H1 (cell line): Measurements from ENCODE around the gene LTF. TPM values are rescaled to one million over a fixed set of nuclear protein-coding genes. Genes with fewer than 3 reads are reported as not detected.
"Not testable (repeated sequence)": the region's sequence is repeated elsewhere in the genome, so short reads cannot be mapped to it uniquely, and the experiment has no call there.

Source experiments
- CTCF ChIA-PET: fragments of 300-600 bp; sonication (Branson Sonifier 250); formaldehyde crosslinking; loops from one replicate; lab custom pipeline; 2021; ENCODE audit not compliant: partially characterized antibody; lab: Charles Lee
- POLR2A ChIA-PET: fragments of 300-600 bp; sonication (Branson Sonifier 250); formaldehyde crosslinking; loops from one replicate; lab custom pipeline; 2021; ENCODE audit warnings: inconsistent platforms; ENCODE audit not compliant: partially characterized antibody; lab: Charles Lee
- DNase-seq, 2 experiments: peaks; one replicate each; pipeline versions ENCODE4 v3.0.0 to v3.0.0-alpha.2; 2010 to 2022; ENCODE audit warnings: low spot score in 2 of 2, low read depth in 1 of 2, mixed read lengths in 1 of 2
- FAIRE-seq: peaks from 2 replicates; lab custom pipeline; 2011; peaks lifted over from hg19 to GRCh38; lab: Jason Lieb, UNC
- H2AFZ ChIP-seq: 2 replicates; pipeline ENCODE4 v1.8.1; 2012; ENCODE audit warnings: low read length, inconsistent platforms
- H2AK5ac ChIP-seq: 2 replicates; pipeline ENCODE4 v1.6.1; 2013; ENCODE audit warnings: low read depth, low read length
- H2BK120ac ChIP-seq: replicated peaks from 2 replicates; pipeline ENCODE3; 2013; ENCODE audit warnings: low read depth, low read length, inconsistent platforms
- H2BK12ac ChIP-seq: 2 replicates; pipeline ENCODE4 v1.6.1; 2013; ENCODE audit warnings: low read depth, low read length
- H2BK15ac ChIP-seq: 2 replicates; pipeline ENCODE4 v1.6.1; 2013; ENCODE audit warnings: low read length
- H2BK20ac ChIP-seq: 2 replicates; pipeline ENCODE4 v1.6.1; 2013; ENCODE audit warnings: low read length
- H2BK5ac ChIP-seq: 2 replicates; pipeline ENCODE4 v1.6.1; 2013; ENCODE audit warnings: low read depth, low read length
- H3K14ac ChIP-seq: 2 replicates; pipeline ENCODE4 v1.6.1; 2013; ENCODE audit warnings: inconsistent platforms; ENCODE audit not compliant: insufficient read length
- H3K18ac ChIP-seq: 2 replicates; pipeline ENCODE4 v1.6.1; 2013; ENCODE audit warnings: low read length; ENCODE audit errors: extremely low read depth
- H3K23ac ChIP-seq: 2 replicates; pipeline ENCODE4 v1.6.1; 2013; ENCODE audit warnings: inconsistent platforms; ENCODE audit not compliant: insufficient read length
- H3K23me2 ChIP-seq: 2 replicates; pipeline ENCODE4 v1.6.1; 2013; ENCODE audit warnings: low read depth, low read length
- H3K27ac ChIP-seq: 2 replicates; pipeline ENCODE4 v1.6.1; 2011; ENCODE audit warnings: low read depth, low read length, inconsistent platforms
- H3K27me3 ChIP-seq, 4 experiments: replicated peaks in 1 of 4; 1 replicate in 1 of 4; 2 replicates in 3 of 4; pipeline versions ENCODE4 v1.6.1 to v1.8.1; 2011 to 2013; ENCODE audit warnings: low read length in 3 of 4, mild to moderate bottlenecking in 3 of 4, inconsistent platforms in 2 of 4, mixed read lengths in 2 of 4, moderate library complexity in 1 of 4; ENCODE audit not compliant: control insufficient read depth in 3 of 4, insufficient read depth in 3 of 4; ENCODE audit errors: extremely low read depth in 1 of 4
- H3K36me3 ChIP-seq, 4 experiments: 2 replicates each; pipeline versions ENCODE4 v1.6.1 to v1.8.1; 2011 to 2013; ENCODE audit warnings: mild to moderate bottlenecking in 4 of 4, low read length in 3 of 4, moderate library complexity in 2 of 4, control low read depth in 1 of 4, inconsistent platforms in 1 of 4; ENCODE audit not compliant: insufficient read depth in 4 of 4, control insufficient read depth in 2 of 4
- H3K4ac ChIP-seq: replicated peaks from 2 replicates; pipeline ENCODE3; 2013; ENCODE audit warnings: low read length, low read depth, mixed read lengths, inconsistent platforms; ENCODE audit not compliant: insufficient read length
- H3K4me1 ChIP-seq, 4 experiments: replicated peaks in 1 of 4; 1 replicate in 1 of 4; 2 replicates in 3 of 4; pipeline versions ENCODE4 v1.6.1 to v1.8.1; 2011 to 2013; ENCODE audit warnings: low read length in 3 of 4, inconsistent platforms in 2 of 4, mixed read lengths in 1 of 4; ENCODE audit not compliant: insufficient read depth in 4 of 4, control insufficient read depth in 3 of 4
- H3K4me2 ChIP-seq, 2 experiments: 2 replicates each; pipeline versions ENCODE4 v1.6.1 to v1.8.1; 2011 to 2013; ENCODE audit warnings: low read depth in 2 of 2, low read length in 2 of 2, control low read depth in 1 of 2, inconsistent platforms in 1 of 2, mild to moderate bottlenecking in 1 of 2; ENCODE audit not compliant: insufficient read depth in 1 of 2
- H3K4me3 ChIP-seq, 4 experiments: fragments of 200-600, 300-600 bp in 1 of 4; sonication (generic), shearing (Covaris generic), sonication (Bioruptor Twin) in 1 of 4; 2 replicates each; pipeline versions ENCODE4 v1.5.1 to v1.8.1; 2011 to 2016; ENCODE audit warnings: low read length in 4 of 4, low read depth in 3 of 4, control low read depth in 2 of 4, inconsistent platforms in 2 of 4, mild to moderate bottlenecking in 2 of 4, mixed read lengths in 1 of 4, moderate library complexity in 1 of 4; ENCODE audit not compliant: insufficient read depth in 2 of 4; ENCODE audit errors: extremely low read depth in 1 of 4
- H3K56ac ChIP-seq: replicated peaks from 2 replicates; pipeline ENCODE3; 2013; ENCODE audit warnings: low read depth, mild to moderate bottlenecking, mixed read lengths, low read length, inconsistent platforms; ENCODE audit not compliant: insufficient read length
- H3K79me1 ChIP-seq: 2 replicates; pipeline ENCODE4 v1.6.1; 2013; ENCODE audit warnings: low read depth, low read length, control low read depth
- H3K79me2 ChIP-seq, 2 experiments: 2 replicates each; pipeline versions ENCODE4 v1.6.1 to v1.8.1; 2012 to 2013; ENCODE audit warnings: low read length in 2 of 2, mild to moderate bottlenecking in 2 of 2, inconsistent platforms in 1 of 2; ENCODE audit not compliant: insufficient read depth in 2 of 2, control insufficient read depth in 1 of 2
- H3K9ac ChIP-seq, 4 experiments: replicated peaks in 1 of 4; 1 replicate in 1 of 4; 2 replicates in 3 of 4; pipeline versions ENCODE4 v1.6.1 to v1.8.1; 2011 to 2013; ENCODE audit warnings: low read depth in 3 of 4, low read length in 3 of 4, control low read depth in 2 of 4, mild to moderate bottlenecking in 2 of 4, moderate library complexity in 2 of 4, inconsistent platforms in 1 of 4; ENCODE audit errors: extremely low read depth in 1 of 4
- H3K9me3 ChIP-seq, 2 experiments: 2 replicates each; pipeline versions ENCODE4 v1.6.1 to v1.8.1; 2012 to 2013; ENCODE audit warnings: mild to moderate bottlenecking in 2 of 2, moderate library complexity in 2 of 2, control low read depth in 1 of 2, inconsistent platforms in 1 of 2, low read depth in 1 of 2, low read length in 1 of 2, mixed read lengths in 1 of 2; ENCODE audit not compliant: insufficient read depth in 2 of 2
- H4K20me1 ChIP-seq, 2 experiments: replicated peaks in 1 of 2; 2 replicates each; pipeline versions ENCODE3 to v1.8.1; 2011 to 2013; ENCODE audit warnings: inconsistent platforms in 2 of 2, low read length in 2 of 2, mild to moderate bottlenecking in 1 of 2; ENCODE audit not compliant: insufficient read depth in 2 of 2, control insufficient read depth in 1 of 2
- H4K5ac ChIP-seq: 2 replicates; pipeline ENCODE4 v1.6.1; 2013; ENCODE audit warnings: low read length, low read depth, mixed read lengths, inconsistent platforms; ENCODE audit not compliant: insufficient read length
- H4K8ac ChIP-seq: 2 replicates; pipeline ENCODE4 v1.8.0; 2013; ENCODE audit warnings: mild to moderate bottlenecking, moderate library complexity, low read length, inconsistent platforms; ENCODE audit not compliant: insufficient read depth; ENCODE audit errors: extremely low read depth
- H4K91ac ChIP-seq: replicated peaks from 2 replicates; pipeline ENCODE3; 2013; ENCODE audit warnings: low read length, mixed read lengths, inconsistent platforms; ENCODE audit not compliant: insufficient read length
- WGBS, 2 experiments: shearing (Covaris generic) in 1 of 2; methylation state at CpG; one replicate each; pipeline versions ENCODE4 v1.1.6 to v1.1.7; 2013 to 2015; ENCODE audit warnings: low lambda C conversion rate in 2 of 2, mixed read lengths in 2 of 2, inconsistent platforms in 1 of 2, low coverage in 1 of 2, missing lambda C conversion rate in 1 of 2; ENCODE audit not compliant: insufficient replicate concordance in 2 of 2, insufficient coverage in 1 of 2, insufficient read length in 1 of 2; ENCODE audit errors: extremely low coverage in 1 of 2, missing lambda C conversion rate in 1 of 2; 5-methylcytosine and 5-hydroxymethylcytosine counted together
- polyA plus RNA-seq, 7 experiments: library from polyadenylated mRNA; depleted of rRNA in 3 of 7; stranded (reverse) in 5 of 7; unstranded in 2 of 7; fragments of >200 nt in 5 of 7; fragments of 200-250 nt in 2 of 7; gene quantifications; 1 replicate in 5 of 7; 2 replicates in 1 of 7; 4 replicates in 1 of 7; pipeline versions ENCODE4 v1.2.1 to v1.2.3, GENCODE V29; 2011 to 2013; ENCODE audit warnings: missing spikeins in 2 of 7, mixed read lengths in 2 of 7
- total RNA-seq: library from RNA; stranded (reverse); fragmentation: NEBNext Ultra II Directional; extraction: Animal tissue kit (Norgen Biotek cat#: 25700); gene quantifications from 2 replicates; pipeline ENCODE4 v1.2.1, GENCODE V29; 2021

Gene LTF
- total and polyA plus RNA-seq, 2 of the 8 experiments (the other 6 are each of a cell fraction or from before 2014, with no cell fraction given), result 0.23 to 0.99 TPM

DNA sequence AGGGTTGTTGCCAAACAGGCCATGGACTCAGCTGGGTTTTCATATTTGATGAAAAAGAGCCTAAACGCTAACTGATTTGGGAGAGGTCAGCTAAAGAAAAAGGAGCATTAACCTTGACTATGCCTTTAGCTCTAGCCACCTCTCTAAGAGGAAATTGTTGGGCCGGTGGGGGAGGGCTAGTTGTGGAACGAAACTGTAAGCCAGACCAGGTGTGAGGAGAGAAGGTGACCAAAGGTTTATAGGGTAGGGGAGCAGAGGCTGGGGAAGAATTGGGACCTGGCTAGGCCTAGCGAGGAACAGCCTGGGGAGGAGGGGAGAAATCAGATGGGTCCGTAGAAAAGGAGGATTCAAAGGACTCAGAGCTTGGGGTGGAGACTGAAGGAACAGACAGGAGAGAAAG lies 73.2 kb downstream of the LTF start:
- H2AFZ ChIP-seq, H2BK12ac ChIP-seq, H3K36me3 ChIP-seq, H2BK15ac ChIP-seq, H4K5ac ChIP-seq, H3K4me1 ChIP-seq, H3K4me3 ChIP-seq, H3K18ac ChIP-seq, H4K20me1 ChIP-seq, H3K9me3 ChIP-seq, H3K4ac ChIP-seq, H3K14ac ChIP-seq, H3K27ac ChIP-seq, H4K91ac ChIP-seq, POLR2A ChIA-PET, H2BK20ac ChIP-seq, H3K4me2 ChIP-seq, H2AK5ac ChIP-seq, H3K23ac ChIP-seq, H2BK5ac ChIP-seq, H3K9ac ChIP-seq, H3K79me1 ChIP-seq, H3K56ac ChIP-seq, H2BK120ac ChIP-seq, H3K79me2 ChIP-seq, H4K8ac ChIP-seq, DNase-seq, FAIRE-seq, H3K23me2 ChIP-seq, H3K27me3 ChIP-seq: not testable (repeated sequence)
- CTCF ChIA-PET, result interaction anchor here (0.7 to 0.9 kb wide), 2 partner anchors 12 to 59 kb away, joined by 3 read pairs; no protein-coding TSS in a partner anchor
- WGBS, 2 experiments, result 91% methylated on average over 5 of the region's 5 CpGs; no CpG with 5 or more reads in 1 of the 2 experiments
